Stimulated activated CD4-positive, alpha-beta T cell treated with anti-CD3 and anti-CD28 coated beads, TNF-alpha, amount 100 ng/mL, for 1 hour (primary cell): ENCODE data around the gene NEK11.

Source experiments
- DNase-seq, 3 donors: peaks; one replicate each; pipeline ENCODE4 v3.0.0-alpha.2; 2020; ENCODE audit warnings: low read depth in 3 of 3, low spot score in 1 of 3

NEK11 gene

DNA sequence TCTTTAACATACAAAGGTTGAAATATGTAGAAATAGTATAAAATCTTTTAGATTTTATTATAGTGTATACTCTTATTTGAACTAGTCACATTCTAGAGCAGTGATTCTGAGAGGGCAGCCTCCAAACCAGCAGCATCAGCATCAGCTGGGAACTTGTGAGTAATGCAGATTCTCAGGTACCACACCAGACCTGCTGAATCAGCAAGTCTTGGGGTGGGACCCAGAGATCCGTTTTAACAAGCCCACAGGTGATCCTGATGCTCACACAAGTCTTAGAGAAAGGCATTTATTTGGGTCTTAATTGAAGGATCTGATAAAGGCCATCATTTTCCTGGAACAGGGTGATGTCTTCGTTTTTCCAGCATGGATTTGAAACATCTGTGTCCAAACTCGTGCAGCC, 195.9 kb downstream of the NEK11 start:
- no peak for DNase-seq

- DNase-seq, result no peak
These were observed 197.0 kb downstream of the NEK11 start for GRCh38 chr3:131223373-131224289.

- DNase-seq, result no peak
These were observed 198.3 kb downstream of the NEK11 start for GRCh38 chr3:131224886-131225550.

DNA sequence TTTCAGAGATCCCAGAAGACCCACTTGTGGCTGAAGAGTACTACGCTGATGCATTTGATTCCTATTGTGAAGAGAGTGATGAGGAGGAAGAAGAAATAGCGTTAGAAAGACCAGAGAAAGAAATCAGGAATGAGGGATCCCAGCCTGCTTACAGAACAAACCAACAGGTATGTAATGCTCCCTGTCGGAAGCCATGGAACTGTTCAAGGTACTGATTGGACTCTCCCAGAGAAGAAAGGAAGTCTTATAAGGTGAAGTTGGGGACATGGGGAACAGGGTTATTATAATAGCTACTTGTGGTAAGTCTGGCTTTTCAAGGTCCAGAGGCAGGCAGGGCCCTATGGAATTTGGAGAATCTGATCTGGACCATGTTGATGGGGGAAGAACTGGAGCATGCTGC, 201.8 kb downstream of the NEK11 start:
- no peak for DNase-seq

DNA sequence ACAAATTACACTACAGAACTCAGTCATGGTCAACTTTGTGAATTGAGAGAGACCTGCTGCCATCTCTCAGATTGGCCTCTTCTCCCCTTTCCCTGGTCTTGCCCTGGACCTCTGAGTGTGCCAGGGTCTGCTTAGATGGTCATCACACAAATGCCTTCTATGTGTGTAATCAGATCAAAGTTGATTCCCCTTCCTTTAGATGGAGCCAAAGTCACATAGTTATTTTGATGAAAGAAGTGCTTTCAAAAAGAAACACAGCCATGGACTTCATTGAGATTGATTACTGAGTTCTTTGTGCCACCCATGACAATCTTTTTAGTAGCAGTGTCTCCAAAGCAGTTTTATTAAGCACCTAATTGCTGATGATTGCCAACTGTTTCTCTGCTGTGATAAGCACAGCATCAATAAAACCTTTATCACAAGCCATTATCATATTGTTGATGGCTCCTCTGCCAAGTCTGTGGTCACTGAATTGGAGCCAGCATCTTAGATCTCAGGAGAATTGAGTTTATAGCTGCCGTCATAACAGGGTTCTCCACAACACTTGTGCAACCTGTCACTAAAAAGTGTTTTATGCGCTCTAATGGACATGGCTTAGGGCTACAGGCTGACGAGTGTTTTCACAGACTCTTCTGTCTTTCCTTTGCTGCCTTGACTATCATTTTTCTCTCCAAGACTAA, 205.2 kb downstream of the NEK11 start:
- no peak for DNase-seq

- DNase-seq, result no peak
These were observed 206.1 kb downstream of the NEK11 start for GRCh38 chr3:131232711-131233267.

GRCh38 chr3:131233900-131234668, 207.4 kb downstream of the NEK11 start:
- DNase-seq, result no peak

DNA sequence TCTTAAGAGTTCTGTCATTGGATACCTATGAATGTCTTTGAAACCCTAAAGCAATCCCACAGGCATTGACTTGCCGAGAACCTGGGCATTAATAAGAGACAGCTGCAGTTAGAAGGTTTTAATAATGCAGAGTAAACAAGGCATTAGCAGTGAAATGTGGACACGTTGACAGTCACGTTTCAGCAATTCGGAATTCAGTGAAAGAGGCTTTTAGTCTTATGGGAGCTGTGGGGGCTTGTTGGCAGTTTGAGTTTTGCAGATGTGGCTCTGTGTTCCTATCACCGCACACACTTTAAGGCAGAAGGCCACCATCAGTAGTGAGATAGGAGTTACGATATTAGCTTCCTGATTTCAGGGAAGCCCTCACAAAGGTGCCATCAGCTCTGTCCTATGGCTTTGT, 209.7 kb downstream of the NEK11 start:
- DNase-seq, result no peak

DNA sequence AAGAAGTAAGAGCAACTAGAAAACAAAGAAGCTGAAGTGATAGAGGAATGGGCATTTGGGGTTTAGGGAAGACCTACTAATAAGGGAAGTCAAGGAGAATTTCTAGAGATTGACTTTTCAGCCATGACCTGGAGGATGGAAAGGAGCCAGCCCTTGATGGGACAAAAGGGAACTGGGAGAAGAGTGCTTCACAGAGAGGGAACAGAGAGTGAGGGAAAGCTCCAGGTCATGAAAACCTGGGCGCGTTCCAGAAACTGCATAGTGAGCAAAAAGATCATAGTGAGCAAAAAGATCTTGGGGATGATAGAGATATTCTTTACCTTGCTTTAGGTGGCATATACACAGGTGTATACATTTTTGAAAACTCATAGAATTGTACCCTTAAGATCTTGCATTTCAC, 211.8 kb downstream of the NEK11 start:
- no peak for DNase-seq

GRCh38 chr3:131239267-131239666, 212.6 kb downstream of the NEK11 start:
- DNase-seq, result no peak

DNA sequence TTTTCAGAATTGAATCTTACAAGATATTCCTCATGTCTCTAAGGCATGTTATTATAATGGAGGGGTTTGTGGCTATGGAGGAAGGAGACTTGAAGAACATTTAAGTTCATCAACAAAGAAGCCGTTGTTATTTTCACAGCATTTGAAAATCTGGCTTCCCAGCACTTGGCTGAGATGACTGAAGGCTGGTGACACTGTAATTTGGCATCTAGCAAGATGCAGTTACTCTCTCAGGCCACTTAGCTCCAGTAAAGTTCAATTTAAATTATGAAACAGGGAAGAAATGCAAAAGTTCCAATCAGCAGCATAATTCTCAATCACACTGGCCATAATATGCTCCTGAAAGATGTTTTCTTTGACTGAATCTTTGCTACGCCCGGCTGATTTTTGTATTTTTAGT, 215.5 kb downstream of the NEK11 start:
- DNase-seq, result no peak

DNA sequence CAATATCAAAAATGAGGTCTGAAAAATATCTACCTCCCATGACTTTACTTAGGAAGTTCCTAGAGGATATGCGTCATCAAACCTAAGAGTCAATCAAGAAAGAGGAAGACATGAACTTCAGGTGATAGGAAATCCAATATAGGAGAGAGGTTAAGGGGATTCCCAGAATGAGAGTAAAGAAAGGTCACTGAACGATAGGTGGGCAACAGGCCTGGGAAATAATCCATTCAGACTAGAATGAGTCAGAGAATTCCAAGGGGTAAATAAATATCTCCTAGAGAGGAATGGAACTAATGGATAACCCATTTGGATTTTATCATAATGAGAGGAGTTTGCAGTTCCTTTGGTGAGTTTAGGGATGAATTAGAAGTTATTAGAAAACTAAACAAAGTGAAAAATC, 223.8 kb downstream of the NEK11 start:
- DNase-seq, result no peak

DNA sequence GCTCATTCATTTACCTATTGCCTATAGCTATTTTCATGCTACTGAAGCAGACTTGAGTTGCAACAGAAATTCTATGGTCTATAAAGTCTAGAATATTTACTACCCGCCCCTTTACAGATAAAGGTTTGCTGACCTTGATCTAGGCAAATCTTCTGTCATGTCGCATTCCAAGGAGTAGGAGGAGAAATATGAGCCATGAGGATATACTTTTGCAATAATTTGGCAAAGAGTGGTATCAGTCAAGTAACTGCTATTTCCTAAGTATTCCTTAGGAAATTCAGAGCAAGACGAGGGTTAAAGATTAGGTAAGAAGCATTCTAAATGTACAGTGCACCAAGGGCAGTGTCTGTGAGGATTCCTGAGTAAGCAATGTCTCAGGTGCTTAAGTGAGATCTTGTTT, 233.8 kb downstream of the NEK11 start:
- no peak for DNase-seq

DNA sequence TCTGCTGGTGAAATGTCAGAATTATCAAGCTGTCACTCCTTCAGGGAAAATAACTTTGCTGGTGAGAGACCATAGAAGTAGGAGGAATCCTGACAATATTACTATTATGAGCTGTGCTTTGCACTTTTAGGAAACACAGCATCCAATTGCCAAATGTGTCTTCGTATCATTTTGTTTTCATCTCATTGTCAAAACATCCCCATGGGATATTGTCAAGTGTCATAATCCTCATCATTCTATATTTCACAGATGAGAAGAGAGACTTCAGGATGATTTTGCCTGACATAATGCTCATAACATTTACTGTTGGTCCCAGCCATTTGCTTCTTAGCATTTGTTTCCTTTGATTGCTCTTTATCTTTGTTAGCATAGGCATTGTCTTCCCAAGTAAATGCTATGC, 234.4 kb downstream of the NEK11 start:
- no peak for DNase-seq

- no peak for DNase-seq
These were observed 248.9 kb downstream of the NEK11 start for GRCh38 chr3:131275556-131275955.

DNA sequence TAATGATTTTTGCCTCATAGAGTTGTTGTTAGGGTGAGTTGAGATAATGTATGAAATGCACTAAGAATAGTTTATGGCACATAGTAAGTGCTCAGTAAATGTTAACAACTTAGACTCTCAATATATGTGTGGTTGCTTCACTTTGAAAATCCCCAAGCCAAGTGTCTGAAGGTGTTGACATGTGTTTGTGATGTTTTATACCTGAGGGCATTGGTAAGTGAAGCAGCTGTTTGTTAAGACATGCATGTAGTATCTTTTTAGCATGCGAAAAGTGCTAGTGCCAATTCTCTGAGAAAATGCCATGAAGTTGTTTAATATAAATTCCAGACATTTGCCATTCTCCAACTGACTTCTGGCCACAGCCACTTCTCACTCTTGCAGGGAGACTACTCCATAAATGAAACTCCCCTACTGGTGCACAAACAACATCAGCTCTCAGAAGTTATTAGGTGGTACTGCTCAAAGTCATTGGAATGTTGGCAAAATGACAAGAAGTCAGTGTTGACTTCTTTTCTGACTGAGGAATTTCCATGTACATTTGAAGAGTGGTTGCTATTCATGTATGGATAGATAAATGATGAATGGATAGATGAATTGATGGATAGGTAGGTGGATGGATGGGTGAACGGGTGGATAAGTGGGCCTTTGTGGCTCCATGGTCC, 251.3 kb downstream of the NEK11 start:
- DNase-seq, result no peak

DNA sequence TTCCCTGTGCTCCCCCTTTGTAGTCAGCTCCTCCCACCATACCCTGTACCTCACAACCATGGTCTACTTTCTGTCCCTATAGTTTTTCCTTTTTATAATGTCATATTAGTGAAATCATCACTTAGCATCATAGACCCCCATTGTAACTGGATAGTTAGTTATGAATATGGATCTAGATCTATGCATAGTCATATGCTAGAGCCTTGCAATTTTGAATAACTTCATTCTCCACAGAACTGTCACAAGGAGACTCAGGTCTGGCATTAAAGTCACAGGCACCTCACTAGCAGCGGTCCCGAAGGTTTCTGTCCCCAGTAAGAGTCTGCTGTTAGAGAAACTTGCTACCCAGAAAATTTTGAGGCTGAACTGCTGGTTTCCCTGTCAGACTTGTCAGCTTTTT, 252.9 kb downstream of the NEK11 start:
- no peak for DNase-seq

GRCh38 chr3:131282379-131282778, 255.7 kb downstream of the NEK11 start:
- no peak for DNase-seq

DNA sequence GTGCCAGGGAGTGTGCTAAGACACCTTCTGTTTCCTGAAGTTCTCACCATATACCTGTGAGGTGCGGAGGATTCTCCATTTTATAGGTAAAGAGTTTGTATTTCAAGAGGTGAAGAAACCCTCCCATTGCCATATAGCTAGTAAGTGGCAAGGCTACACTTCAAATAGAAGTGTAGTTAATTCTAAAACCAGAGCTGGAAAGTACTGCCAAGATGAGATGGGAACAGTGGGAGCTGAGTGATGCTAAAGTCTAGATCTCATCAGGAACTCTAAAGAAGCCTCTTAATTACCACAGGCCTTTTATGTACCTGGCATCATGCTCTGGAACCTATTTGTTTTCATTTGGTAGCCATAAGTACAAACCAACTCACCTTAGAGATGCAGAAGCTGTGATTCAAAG, 256.3 kb downstream of the NEK11 start:
- DNase-seq, result no peak

GRCh38 chr3:131283862-131284261, 257.2 kb downstream of the NEK11 start:
- DNase-seq, result no peak
